ENCODE results near the gene KLK13.
A peak's percentile ranks its signal among the peaks of the same experiment; 100 is the strongest.

The KLK13 gene

DNA sequence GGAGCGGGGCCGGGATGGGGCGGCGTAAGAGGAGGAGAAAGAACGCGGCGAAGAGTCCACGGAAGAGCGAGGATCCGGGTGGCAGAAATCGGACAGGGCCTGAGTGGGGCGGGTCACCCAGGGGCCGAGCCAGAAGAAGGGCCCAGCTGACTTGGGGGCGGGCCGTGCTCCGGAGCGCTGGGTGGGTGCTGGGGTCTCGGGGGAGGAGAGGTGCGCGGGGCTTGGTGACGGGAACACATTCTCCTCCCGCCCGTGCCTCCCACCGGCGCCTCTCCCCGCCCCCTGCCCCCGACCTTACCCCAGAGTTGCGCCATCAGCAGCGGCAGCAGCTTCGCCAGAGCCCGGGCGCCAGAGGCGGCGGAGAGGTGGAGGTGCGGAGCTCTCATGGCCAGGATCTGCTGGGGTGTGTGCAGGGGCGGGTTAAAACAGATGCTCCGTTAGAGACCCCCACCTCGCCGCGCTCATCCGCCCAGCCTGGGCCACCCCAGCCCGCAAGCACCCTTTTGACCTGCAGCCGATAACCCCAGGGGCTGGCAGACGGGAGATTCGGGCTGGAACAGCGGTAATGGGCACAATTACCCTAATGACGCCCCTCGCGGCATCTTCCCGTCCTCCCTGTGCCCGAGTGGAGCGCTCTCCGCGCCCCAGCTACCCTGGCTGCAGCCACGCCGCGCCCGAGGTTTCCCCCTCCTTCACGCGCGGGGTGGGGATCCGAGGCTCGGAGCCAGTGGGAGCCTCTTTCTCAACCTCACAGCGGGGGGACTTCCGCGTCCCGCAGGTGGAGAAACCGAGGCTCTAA lies 45.9 kb downstream of the KLK13 start:
- no peak for DNase-seq

DNA sequence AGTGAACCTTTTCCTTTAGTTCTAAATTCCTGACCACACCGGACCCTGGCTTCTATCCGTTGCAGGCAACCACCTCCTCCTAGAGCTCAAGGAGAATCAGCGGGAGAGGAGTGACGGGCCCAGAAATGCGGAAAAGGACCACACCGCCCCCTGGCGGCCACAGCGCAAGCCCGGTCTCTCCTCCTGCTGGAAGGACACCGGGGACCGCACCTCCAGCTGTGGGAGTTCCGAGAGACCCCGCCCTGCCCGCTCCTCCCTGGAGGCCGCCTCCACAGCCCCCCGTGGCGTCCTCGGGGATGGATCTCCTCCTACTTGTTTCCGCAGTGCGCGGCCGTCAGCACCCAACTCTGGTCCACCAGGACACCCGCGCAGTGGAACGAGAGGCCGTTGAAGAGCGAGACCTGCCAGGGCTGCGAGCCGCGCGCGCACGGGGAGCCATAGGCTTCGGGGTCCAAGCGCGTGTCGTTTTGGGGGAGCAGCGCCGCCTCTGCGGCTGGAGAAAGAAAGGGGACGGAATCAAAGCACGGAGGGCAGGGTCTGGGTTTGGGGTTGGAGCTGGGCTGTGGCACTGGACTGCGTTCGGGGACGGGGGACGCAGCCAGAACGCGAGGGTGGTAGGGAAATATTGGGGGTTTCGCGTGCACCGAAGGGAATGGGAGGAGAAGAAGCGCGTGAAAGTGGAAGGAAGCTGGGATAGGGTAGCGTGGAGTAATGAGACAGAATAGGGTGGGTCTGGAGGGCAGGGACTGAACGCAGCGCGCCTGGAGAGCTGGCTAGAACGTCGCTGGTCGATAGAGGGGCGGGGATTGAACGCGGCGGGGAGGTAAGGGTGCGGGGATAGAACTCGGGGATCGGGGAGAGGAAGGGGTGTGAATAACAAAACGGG lies 47.9 kb downstream of the KLK13 start:
- DNase-seq = peak; percentile 77

DNA sequence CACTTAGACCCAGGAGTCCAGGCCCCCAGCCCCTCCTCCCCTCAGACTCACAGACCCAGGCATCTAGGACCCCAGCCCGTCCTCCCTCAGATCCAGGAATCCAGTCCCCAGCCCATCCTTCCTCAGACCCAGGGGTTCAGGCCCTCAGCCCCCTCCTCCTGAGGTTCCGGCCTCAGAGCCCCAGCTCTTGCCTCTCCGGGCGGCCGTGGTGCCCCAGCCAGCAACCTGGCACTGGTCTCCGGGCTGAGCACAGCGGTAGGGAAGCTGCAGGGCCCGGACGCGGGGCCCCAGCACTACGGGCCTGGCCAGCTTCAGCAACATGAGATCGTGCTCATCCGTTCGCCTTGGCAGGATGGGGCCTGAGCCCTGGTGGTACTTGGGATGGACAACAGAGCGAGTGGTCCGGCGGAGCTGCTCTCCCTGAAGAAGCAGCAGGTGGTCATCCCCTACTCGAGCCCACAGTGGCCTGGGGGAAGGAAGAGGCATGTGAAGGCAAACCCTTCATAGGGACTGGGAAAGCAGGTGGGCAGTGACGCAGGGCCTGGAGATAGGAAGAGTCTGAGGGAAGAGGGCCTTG lies 49.1 kb downstream of the KLK13 start:
- DNase-seq = no peak

DNA sequence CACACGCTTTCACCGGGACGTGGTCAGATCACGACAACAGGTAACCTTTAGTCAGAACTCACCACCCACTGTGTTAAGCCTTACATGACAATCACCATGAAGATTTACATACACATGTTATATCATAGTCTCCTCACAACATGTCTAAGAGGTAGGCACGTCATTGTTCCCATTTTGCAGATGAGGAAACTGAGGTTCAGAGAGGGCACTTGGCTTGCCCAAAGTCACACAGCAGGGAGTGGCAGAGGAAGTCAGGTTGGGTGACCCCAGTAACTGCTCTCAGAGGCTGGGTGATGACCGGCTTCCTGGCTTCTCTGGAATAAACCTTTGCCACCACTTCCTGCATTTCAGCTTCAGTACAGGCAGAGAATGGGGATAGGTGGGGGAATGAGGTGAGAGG lies 50.6 kb downstream of the KLK13 start:
- DNase-seq = no peak

DNA sequence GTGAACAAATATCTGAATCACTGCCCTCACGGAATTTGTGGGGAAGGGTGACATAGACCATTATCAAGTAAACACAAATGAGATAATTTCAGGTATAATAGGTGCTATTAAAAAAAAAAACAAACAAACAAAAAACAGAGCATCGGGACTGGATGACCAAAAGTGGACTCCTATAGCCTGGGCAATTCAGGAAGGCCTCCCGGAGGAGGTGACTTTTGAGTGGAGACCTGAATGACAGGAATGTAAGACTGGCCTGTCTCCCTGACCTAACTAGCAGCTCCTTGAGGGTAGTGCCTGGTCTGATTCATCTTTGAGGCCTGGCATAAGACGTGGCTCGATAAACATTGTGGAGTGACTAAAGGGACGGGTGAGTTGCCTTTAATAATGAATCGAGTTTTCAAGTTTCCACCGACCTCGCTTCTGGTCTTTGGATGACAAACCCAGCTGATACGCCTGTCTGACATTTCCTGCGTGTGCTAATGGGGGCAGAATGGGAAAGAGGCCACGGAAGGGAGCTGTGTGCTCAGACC lies 52.2 kb downstream of the KLK13 start:
- DNase-seq = no peak

DNA sequence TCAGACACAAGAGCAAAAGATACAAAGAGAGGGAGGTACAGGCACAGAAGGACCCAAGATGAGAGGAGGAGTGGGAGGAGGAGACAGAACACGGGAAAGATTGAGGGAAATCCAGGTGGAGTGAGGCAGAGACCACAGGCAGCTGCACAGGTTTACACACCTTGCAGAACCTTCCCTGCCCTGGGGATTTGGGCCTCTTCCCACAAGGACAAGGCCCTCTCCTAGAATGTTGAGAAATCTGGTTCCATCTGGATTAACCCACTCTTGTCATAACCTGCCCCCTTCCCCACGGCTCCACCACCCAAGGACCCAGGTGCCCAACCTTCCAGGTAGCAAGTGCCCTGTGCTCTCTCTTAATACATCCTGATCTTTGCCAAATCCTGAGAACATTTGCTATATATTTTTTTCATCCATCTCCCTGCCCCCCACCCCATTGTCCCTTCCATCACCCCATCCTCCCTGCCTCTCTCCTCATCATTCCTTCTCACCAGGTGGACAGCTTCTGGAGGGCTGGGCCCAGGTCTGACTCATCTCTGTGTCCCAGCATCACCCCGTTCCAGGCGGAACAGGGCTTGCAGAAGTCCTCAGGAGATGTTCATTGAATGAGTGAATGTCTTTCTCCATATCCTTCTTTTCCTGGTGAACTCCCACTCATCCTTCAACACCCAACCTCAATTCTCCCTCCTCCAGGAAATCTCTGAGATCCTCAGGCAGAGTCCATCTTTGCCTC lies 54.7 kb downstream of the KLK13 start:
- DNase-seq = no peak

DNA sequence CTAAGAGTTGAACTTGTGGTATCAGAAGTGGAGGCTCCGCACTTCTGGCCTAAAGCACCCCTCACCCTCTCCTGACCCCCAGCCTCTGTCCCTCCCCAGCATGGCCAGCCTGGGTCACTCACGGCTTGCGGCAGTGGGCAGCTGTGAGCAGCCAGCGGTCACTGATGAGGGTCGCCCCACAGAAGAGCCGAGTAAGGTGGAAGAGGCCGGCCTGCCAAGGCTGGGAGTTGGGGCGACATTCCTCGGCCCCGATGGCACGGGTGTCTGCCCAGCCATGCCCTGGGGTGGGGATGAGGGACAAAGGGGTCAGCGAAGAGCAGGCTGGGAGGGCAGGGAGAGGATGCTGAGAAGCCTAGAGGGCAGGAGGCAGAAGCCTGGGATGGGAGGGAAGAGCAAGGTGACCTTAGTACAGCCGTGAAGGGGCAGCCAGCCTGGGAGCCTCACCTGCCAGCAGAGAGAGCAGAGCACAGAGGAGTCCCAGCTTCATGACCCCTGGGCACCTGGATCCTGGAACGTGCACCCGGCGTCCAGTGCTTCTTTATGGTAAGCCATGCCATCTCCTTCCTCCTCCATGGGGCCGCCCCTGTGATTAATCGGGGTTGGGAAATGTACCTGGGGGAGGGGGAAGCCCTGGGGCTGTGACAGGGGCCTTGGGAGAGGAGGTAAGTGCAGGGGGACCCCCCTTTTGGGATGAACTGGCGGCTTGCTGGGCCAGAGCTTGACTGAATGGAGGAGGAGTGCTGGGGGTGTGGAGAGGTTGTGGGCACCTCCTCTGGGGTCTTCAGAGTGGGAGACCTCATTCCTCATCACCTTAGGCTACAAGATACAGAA lies 55.6 kb downstream of the KLK13 start:
- DNase-seq = no peak

DNA sequence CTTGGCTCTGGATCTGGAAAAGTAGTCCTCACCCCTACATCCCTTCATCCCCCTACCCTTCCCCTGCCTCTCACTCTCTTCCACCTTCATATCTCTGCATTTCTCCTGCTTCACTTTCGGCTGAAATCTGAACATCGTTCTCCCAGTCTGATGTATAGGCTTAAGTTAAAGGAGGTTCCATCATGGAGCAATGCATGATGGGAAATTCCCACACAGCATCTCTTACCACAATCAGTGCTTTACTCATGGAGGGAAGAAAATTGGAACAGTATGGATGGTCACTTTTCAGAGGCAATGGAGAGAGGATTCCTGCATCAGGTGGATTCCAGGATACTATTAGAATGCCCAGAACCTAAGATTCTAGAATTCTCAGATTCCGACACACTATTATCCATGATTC lies 57.4 kb downstream of the KLK13 start:
- DNase-seq = no peak

DNA sequence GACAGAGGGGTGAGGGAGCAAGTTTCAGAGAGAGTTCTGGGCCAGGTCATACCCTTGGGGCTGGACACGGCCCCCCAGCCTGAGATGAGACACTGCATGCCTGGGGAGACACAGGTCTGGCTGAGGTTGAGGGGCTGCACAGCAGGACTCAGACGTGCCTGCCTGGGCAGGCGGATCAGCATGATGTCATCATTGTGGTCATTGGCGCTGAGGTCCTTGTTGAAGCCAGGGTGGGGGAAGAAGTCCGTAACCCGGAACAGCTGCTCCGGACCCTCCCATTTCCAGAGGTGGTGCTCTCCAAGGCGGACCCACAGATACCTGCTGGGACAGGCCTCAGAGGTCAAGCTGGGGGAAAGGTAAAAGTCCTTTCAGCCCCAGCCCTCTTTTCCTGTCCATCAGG lies 58.5 kb downstream of the KLK13 start:
- no peak for DNase-seq

All from activated T-cell treated with anti-CD3 and anti-CD28 coated beads, Interleukin-2, amount 50 U/mL, for 48 hours (primary cell).